Fibroblast of skin of right quadriceps (primary cell): ENCODE measurements around the gene SH3TC2.
A peak's percentile ranks its signal among the peaks of the same experiment; 100 is the strongest.

ENCODE experiments used
- DNase-seq: peaks from one replicate; pipeline ENCODE4 v3.0.0-alpha.2; 2013

The SH3TC2 gene

DNA sequence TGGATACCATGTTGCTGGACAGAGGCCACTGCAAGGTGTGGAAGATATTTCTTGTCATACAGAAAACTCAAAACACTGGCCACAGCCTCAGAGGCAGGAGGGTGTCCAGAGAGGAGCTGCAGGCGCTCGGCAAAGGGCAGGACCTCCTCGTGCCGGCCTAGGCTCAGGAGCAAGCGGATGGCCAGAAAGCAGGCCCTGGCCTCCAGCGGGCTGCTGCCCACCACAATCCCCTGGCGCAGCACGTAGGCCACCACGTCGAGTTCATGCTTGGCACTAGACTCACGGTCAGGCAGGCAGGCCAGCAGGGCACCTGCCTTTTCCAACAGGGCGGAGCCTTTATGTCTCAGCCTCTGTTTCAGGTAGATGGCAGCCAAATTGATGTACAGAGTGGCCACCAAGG, 35.2 kb downstream of the SH3TC2 start:
- no peak for DNase-seq

DNA sequence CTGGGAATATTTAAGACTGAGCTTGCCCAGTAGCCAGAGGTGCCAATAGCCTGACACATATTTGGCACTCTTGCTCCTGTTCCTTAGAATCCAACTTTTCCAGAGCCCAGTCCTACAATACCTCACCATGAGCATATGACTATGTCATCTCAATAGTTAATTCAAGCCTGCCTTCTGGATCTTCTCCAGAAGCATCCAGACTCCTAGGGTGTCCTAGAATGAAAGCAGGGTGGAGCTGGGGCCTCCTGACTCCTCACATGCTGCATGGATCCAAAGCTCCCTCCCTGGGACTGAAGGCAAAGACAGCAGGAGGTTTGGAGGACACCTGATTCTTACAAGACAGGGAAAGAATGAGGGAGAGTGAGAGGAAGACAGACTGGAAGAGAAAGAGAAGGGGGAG, 37.9 kb downstream of the SH3TC2 start:
- DNase-seq = no peak

DNA sequence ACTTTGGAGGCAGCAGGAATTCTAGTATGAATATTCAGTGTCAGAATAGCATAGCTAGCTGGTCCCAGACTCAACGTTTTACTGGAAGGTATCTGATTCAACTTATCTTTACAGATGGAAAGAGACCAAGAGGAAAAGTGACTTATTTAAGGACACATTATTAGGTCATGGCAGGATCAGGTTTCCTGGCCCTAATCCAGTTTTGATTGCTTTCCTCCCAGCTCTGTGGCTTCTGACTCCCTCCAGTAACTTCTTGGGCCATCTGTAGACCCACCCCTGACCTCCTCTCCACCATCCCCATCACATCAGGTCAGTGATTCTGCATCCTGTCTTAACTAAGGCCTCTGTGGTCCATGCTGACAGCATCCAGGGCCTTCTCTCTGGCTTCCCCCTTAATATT, 38.4 kb downstream of the SH3TC2 start:
- DNase-seq = peak; percentile 30

DNA sequence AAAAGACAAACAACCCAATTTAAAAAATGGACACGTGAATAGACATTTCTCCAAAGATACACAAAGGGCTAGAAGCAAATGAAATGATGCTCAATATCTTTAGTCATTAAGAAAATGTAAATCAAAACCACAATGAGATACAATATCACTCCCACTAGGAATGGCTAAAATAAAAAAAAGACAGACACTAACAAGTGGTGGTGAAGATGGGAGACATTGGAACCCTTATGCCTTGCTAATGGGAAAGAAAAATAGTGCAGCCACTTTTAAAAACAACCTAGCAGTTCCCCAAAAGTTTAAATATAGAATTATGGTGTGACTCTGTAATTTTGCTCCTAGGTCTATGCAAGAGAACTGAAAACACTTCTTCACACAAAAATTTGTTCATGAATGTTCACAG, 40.7 kb downstream of the SH3TC2 start:
- DNase-seq = no peak

DNA sequence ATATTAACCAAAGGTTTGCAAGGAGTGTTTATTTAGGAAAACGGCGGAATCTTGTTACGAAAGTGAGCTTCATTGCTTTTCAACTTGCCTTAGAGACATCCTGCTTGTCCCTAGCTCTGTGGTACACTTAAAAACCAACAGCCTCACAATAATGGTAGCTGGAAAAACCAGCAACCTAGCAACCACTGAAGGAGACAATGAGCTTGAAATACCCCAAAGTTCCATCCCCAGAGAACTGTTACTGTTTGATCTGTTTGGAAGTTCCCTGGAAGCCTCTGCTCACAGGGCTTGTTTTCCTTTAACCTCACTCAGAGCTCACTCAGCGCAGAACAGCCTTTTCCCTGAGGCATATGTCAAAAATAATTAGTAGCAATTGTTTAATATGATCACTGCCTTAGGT, 43.2 kb downstream of the SH3TC2 start:
- no peak for DNase-seq

DNA sequence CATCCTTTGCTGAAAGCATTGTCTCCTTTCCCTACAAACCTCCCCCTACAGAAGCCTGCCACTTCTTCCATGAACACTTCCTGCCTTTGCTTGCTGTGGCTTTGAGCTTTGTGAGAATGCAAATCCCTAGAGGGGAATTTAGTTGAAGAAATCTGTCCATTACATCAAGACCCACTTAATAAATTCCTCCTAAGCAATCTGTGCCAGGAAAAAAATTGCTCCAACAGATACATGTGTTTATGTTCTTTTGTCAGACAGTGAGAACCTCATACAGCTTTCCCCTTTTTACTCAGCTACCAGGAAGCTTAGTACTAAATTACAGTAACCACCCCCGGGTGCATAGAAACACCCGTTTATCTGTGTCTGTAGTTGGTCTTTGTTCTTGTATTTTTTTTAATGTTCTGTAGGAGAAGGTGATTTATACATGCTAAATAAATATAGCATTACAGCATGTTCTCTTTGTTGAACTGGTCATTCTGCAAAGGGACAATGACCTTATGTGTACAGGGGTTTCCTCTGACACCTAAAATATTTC, 43.9 kb downstream of the SH3TC2 start:
- peak; percentile 95 for DNase-seq

DNA sequence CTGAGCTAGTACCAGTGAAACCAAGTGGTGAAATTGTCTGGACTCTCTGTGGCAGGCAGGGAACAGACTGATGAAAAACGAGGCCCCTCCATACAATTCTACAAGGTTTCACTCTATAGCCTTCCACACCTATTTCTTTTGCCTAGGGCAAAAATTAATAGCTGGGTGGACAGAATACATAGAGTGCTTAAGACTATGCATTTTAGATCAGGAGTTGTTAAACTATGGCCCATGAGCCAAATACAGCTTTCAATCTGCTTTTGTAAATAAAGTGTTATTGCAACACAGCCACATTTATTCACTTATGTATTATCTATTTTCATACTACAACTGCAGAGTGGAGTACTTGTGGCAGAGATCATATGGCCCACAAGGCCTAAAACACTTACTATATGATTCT, 45.2 kb downstream of the SH3TC2 start:
- DNase-seq = no peak

DNA sequence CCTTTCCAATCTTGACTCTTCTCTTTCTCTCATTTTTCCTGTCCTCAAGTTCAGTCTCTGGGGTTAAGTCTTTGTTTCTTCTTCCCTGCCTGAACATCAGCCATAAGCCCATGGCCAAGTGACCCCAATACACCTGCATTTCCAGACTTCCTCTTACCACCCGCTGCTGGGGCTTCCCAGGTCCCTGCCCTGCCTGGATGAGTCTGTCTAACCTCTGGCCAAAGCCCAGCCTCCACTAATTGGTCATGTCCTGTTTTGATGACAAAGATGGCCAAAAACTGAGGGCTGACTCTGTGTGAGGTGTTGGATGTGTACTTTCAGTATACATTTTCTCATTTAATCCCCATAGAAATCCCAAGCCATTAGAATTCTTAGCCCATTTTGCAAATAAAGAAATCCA, 47.3 kb downstream of the SH3TC2 start:
- no peak for DNase-seq

DNA sequence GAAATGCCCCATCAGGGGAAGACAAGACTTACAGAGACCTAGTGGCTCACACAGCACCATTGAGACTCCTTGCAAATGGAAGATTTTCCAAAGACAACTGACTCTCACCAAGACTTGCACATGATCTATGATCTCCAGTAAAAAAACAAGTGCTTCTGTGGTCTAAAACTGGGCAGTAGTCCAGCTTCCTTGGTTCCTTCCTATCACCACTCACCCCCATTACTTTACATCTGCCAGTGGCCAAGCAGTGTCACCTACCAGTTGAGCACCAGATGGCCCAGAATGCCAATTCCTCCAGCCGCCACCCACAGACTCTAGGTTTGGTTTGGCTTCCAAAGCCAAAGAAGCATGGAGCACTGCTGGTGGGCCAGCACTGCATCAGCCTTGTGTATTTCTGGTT, 47.7 kb downstream of the SH3TC2 start:
- peak; percentile 46 for DNase-seq

DNA sequence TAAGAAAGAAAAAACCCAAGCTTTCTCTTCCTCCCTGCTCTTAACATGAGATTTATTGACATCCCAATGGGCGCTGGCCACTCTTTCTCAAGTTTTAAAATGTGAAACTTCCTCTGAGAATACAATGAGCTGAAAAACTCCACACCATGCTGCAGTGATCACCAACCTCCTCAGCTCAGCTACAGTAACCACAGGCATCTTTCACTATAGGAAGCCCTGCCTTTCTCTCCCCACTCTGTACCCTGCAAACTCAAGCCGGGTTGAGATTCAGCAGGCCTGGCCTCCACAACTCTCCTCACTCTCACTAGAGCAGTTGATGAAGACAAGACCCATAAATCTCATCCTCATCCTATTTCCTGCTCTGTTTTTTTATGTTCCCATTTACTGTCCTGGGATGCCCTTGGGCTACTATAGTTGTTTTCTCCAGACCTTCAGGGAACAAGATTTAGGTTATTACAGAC, 48.3 kb downstream of the SH3TC2 start:
- peak; percentile 81 for DNase-seq

DNA sequence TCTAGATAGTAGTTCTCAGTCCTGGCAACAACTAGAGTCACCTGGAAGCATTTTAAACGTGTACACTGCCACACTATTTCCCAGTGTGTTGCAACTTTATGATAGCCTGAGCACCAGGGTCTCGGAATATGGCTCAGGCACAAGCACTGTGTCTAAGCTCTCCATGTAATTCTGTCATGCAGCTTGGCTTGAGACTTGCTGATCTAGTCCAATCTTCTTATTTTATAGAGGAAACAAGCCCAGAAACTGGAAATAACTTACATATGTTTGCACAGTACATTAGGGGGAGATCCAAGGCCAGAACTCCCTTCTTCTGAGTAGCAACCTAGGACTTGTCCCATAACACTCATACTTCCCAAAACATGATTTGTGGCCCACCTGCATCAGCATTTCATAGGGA, 49.1 kb downstream of the SH3TC2 start:
- DNase-seq = no peak

DNA sequence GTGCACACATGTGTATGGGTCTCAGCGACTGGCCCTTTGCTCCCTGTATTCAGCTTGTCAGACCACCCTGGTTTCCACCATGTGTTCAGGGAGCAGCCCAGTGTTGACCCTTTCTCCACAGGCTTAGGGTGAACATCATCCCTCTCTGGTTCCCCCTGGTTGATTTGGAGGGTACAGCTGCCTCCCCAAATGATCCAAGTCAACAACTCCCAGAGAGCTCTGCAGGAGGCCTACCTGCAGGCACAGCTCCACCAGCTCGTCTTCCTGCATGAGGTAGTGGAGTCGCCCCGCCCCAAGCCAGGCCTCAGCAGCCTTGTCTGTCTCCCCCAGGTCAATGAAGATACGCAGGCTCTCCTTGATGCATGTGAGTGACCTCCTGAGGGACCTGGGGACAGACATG, 50.5 kb downstream of the SH3TC2 start:
- no peak for DNase-seq

DNA sequence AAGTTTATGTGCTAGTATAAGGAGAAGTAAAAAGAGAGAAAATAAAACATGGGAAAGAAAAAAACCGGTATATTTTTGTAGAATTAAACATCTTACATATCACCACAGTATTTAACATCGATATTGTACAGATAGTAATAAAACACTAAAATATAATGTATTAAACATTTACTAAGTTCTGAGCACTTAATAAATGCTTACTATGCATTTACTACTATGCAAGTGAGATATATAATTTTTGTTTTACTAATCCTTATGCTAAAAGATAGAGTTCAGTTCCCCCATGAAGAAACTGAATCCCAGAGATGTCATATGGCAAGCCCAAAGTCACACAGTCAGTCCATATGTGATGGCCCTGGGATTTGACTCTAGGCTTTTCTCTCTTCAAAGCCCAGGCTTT, 51.1 kb downstream of the SH3TC2 start:
- DNase-seq = no peak

DNA sequence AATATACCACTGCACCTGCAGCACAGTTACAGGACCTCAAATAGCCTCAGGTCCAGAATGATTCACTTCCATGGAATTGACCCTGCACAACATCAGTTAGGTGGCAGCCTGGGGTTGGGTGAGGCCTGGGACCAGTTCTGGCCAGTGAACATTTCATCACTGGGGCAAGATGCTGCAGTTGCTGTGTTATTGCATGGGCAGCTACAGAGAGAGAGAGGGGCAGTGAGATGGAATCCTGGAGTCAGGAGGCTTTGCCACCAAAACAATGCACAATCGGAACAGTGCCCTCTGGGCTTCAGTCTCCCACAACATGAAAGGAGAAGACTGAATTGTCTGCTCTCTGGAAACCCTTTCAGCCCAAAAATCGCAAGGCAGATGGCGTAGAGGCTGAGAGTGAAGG, 51.8 kb downstream of the SH3TC2 start:
- no peak for DNase-seq

DNA sequence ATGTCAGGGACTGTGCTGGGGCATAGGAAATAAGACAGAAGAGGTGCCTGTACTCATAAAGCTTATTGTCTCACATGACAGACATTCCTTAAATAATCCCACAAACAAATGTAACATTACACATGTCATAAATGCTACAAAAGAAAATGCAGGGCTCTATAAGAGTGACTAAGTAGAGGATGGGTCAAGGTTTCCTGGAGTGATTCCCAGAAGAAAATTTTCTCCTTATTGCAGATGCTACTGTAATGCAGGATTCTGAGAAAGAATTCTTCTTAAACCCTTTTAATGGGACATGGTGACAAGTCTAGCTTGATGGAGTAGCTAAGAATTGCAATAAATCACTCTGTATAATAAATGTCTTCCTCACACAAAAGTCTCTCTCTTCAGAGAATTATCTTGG, 55.7 kb downstream of the SH3TC2 start:
- peak; percentile 95 for DNase-seq

DNA sequence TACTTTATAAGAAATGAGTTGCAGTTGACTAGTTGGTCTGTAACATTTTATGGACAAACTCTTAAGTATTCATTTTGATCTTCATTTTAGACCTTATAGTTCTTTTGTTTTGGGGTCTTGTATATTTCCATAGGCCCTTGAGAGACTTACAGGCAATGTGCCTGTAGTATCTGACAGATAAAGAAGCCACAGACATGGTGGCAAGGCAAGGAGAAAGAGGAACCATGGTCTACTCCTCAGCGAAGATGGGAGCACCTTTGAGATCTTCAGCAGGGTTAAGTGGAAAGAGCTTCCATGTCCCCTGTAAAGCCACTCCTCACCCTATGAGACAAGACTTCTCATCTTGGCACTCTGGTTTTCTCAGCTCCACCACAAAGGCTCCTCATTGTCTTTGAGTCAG, 56.4 kb downstream of the SH3TC2 start:
- DNase-seq = no peak

DNA sequence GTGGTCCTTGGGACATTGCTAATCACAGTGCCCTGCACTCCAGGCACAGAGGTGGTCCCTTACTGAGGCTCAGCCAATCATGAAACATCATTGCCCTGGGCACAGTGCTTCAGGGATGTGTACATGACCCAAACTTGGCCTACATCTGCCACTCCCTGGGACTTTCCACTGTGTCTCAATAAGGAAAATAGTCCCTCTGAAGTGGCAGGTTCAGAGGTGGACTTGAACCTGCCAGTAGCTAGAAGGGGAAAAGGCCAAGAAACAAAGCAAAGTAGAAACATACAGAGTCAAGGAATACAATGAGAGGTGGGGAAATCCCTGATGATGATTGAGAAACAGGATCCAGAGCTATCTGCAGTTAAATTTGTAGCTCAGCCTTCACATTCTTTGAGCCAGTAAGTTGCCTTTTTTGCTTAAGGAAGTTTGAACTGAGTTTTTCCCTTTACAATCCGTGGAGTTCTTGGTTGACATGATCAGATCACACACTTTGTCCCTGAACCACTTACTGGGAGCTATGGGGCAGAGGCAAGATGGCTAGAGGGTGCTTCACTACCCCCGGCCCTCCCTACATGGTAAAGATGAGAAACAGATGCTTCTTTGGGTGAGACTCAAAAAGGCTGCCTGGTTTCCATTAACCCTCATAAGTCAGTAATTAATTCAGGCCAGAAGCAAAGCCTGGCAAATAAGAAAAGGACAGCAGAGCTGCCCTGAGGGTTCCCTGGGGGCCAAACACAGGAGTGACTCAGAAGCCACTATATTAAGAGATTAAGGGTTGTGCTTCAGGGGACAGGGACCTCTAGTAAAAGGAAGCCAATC, 57.6 kb downstream of the SH3TC2 start:
- peak; percentile 88 for DNase-seq

DNA sequence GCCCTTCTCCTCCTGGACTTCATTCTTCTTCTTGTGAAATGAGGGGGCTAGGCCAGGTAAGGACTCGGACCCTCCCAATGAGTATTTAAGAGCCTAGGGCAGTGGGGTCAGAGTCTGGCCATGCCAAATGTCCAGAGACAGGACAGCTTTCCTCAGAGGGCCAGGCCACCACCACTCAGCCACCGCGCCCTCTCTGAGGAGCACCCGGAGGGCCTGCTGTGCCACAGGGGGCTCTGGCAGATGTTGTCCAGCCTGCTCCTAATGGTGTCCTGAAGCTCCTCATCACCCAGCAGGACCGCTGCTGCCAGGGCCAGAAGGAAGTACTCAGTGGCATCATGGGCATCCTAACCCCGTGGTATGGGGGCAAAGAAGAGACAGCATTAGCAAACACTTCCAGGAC, 58.3 kb downstream of the SH3TC2 start:
- DNase-seq = no peak

DNA sequence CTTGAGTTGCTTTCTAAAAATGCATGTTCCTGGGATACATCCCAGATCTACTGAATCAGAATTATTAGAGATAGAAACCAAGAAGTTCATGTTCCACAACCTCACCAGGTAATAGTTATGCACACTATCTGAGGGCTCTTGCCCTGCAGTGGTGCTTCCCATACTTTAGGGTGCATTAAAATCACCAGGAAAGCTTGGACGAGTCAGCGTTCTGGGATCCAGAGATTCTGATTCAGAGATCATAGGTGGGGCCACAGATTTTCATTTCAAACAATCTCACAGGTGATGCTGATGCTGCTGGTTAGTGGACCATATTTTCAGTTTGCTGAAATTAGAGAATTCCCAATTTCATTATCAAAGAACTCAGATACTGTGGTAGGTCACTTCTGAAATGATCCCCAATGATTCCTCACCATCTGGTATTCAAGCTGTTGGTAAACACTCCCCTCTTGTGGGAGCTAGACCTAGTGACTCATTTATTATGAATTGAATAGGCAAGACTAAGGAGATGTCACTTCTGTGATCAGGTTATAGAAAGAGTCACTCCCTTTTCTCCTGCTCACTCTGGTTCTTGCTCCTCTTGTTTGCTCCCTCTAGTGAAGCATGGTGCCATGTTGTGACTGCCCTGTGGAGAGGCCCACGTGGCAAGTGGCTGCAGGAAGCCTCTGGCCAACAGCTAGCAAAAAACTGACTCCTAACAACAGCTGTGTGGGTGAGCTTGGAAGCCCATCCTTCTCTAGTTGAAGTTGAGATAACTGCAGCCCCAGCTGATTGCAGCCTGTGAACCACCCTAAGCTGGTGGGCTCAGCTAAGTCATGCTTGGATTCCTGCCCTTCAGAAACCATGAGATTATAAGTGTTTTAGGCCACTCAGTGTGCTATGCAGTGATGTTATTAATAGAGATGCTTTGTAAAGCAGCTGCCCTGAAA, 59.8 kb downstream of the SH3TC2 start:
- DNase-seq = peak; percentile 69

DNA sequence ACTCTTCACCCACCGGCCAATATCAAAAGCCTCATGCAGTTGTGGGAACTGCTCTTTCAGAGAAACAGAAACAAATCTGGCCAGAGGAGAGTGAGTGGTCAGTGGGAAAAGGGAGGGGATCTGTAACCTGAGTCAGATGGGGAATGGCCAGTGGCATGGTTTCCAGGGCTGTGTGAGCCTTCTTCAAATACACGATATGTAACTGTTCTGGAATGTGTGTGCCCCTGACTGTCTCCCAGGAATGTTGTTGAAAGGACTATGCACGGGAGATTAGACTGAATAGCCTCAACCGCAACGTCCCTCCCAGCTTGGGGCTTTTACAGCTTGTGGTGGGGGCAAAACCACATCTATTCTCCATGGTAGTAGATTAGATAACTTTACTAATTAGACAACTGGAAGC, 60.8 kb downstream of the SH3TC2 start:
- DNase-seq = peak; percentile 98

DNA sequence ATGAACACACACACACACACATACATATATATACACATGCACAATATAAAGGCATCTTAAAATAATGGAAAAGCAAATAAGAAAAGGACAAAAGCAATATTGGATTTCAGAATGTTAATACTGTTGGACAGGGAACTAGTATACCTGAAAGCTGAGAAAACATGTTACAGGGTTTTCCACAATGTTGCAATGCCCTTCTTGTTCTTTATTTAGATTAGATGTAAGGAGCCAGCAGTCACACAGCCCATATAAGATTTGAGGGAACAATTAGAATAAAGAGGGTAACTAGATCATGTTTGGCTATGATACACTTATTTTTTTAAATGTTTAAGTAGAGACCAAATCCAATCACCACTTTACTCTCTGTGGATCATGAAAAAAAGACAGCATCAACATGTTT, 61.7 kb downstream of the SH3TC2 start:
- no peak for DNase-seq

DNA sequence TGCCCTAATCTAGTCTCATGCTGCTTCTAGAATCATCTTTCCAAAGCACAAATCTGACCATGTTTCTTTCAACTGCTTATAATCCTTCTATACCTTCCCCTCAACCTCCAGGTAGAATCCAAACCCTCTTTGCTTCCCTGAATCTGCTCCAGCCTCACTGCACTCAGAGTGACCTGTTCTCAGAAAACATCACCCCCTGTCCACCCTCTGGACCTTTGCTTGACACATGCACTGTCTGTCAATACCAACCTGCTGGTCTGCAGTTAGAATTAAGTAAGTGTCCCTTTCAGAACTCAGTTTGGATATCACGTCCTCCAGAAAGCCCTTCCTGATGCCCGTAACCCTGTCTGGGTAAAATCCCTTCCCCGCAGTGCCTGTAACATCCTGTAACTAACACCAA, 63.1 kb downstream of the SH3TC2 start:
- no peak for DNase-seq

DNA sequence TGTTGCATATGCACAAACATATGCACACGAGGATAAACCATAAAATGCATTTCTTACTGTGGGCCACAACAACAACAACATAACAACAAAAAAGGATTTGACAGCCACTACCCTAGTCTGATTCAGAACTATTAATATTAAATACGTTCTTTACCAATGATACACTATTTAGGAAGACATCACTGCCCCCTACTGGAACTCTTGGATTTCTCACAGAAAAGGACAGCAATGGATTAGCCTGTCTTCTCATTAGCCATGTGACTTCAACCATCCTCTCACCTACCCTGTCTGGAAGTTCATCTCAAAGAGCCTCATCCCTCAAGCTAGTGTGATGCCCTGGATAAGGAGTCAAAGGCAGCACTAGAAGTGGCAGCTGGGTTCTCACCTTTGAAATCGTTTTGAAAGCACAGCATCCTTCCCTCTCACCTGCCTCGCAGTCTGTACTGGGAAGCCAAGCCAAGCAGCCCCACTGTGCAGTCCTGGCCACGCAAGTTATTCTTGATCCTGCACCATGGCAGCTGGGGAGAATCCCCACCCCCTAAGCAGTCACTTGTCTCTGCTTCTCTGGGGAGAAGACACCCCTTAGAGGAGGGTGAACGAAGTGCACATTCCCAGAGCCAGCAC, 64.6 kb downstream of the SH3TC2 start:
- DNase-seq = peak; percentile 68
